Calu3 (cell line): Measurements from ENCODE around the gene ZBED4. TPM values are rescaled to one million over a fixed set of nuclear protein-coding genes. Genes with fewer than 3 reads are reported as not detected.

Experiments
- BruUV-seq: library from RNA; stranded (reverse); fragments of 400-500 nt; replicated peaks from 2 replicates; lab custom pipeline; 2021; lab: Mats Ljungman, UMichigan
- CTCF ChIA-PET: fragments of 300-600 bp; sonication (Branson Sonifier 250); formaldehyde crosslinking; loops from one replicate; lab custom pipeline; 2022; ENCODE audit warnings: antibody characterized with exemption; lab: Charles Lee
- DNase-seq: peaks from one replicate; pipeline ENCODE4 v3.0.0; 2022
- H3K27ac Mint-ChIP-seq: one replicate; pipeline ENCODE4 v1.8.0; 2022; ENCODE audit warnings: mixed read lengths; ENCODE audit not compliant: unreplicated experiment
- H3K27me3 Mint-ChIP-seq: one replicate; pipeline ENCODE4 v1.8.0; 2022; ENCODE audit warnings: mixed read lengths; ENCODE audit not compliant: unreplicated experiment
- H3K36me3 Mint-ChIP-seq: one replicate; pipeline ENCODE4 v1.8.0; 2022; ENCODE audit warnings: mild to moderate bottlenecking, moderate library complexity, mixed read lengths; ENCODE audit not compliant: insufficient read depth, unreplicated experiment
- H3K4me1 Mint-ChIP-seq: one replicate; pipeline ENCODE4 v1.8.0; 2022; ENCODE audit warnings: mild to moderate bottlenecking, low read depth, mixed read lengths; ENCODE audit not compliant: unreplicated experiment
- H3K4me3 Mint-ChIP-seq: one replicate; pipeline ENCODE4 v1.8.0; 2022; ENCODE audit warnings: mild to moderate bottlenecking, low read depth, moderate library complexity, mixed read lengths; ENCODE audit not compliant: unreplicated experiment
- H3K9me3 Mint-ChIP-seq: one replicate; pipeline ENCODE4 v1.8.0; 2022; ENCODE audit warnings: low read depth, mixed read lengths; ENCODE audit not compliant: unreplicated experiment
- intact Hi-C: fragments of 100-400 bp; cut with micrococcal nuclease; formaldehyde crosslinking; loops from one replicate; pipeline ENCODE4 v1.10.0; 2022; ENCODE audit not compliant: unreplicated experiment
- total RNA-seq: library from RNA; stranded (reverse); gene quantifications from 2 replicates; pipeline ENCODE4 v1.2.3, GENCODE V29; 2022
- TF ChIP-seq, protein P1 (sequence below): fragments of 200-600 bp; IDR thresholded peaks from one replicate; pipeline ENCODE4 v1.8.0; 2022; ENCODE audit warnings: antibody characterized with exemption; ENCODE audit not compliant: unreplicated experiment

ZBED4 gene
- total RNA-seq, 1 experiment from 2014 or later: 30.0 TPM

DNA sequence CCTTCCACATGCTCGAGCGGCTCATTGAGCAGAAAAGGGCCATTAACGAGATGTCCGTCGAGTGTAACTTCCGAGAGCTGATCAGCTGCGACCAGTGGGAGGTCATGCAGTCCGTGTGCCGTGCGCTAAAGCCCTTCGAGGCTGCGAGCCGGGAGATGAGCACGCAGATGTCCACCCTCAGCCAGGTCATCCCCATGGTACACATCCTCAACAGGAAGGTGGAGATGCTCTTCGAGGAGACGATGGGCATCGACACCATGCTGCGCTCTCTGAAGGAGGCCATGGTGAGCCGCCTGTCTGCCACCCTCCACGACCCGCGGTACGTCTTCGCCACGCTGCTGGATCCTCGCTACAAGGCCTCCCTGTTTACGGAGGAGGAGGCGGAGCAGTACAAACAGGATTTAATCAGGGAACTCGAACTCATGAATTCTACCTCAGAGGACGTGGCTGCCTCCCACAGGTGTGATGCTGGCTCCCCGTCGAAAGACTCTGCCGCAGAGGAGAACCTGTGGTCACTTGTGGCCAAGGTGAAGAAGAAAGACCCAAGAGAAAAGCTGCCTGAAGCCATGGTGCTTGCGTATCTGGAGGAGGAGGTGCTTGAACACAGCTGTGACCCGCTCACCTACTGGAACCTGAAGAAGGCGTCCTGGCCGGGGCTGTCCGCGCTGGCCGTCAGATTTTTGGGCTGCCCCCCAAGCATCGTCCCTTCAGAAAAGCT lies 32.9 kb downstream of the ZBED4 start:
- DNase-seq: no peak
- no TSS peak for BruUV-seq
- Mint-ChIP-seq H3K4me3 (no peak overlapping the region), H3K4me1 (no peaks in the 10 kb centered on the region), H3K9me3 (peaks cover 3% of the 10 kb centered on the region), H3K36me3 (peaks cover 59% of the 10 kb centered on the region), H3K27ac (peak overlapping the region; percentile 42), H3K27me3 (no peaks in the 10 kb centered on the region)
- intact Hi-C loops: no loop called here
- CTCF ChIA-PET: no interaction called here
- TF ChIP-seq, protein P1, sequence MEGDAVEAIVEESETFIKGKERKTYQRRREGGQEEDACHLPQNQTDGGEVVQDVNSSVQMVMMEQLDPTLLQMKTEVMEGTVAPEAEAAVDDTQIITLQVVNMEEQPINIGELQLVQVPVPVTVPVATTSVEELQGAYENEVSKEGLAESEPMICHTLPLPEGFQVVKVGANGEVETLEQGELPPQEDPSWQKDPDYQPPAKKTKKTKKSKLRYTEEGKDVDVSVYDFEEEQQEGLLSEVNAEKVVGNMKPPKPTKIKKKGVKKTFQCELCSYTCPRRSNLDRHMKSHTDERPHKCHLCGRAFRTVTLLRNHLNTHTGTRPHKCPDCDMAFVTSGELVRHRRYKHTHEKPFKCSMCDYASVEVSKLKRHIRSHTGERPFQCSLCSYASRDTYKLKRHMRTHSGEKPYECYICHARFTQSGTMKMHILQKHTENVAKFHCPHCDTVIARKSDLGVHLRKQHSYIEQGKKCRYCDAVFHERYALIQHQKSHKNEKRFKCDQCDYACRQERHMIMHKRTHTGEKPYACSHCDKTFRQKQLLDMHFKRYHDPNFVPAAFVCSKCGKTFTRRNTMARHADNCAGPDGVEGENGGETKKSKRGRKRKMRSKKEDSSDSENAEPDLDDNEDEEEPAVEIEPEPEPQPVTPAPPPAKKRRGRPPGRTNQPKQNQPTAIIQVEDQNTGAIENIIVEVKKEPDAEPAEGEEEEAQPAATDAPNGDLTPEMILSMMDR: no peak

DNA sequence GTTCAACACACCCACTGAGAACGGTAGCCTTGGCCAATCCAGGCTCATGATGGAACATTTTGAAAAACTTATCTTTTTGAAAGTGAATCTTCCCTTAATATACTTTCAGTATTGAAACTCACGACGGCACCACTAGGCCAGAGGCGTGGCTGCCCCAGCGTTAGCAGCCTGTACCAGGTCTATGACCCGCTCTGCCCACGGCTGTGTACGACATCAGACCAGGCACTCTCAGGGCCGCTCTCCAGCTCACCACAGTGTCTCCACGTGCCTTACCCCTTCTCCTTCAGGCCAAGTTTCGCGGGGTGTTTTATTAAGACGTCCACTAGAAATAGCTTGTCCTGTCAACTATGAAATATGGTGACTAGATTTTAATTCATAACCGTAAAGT lies 33.4 kb downstream of the ZBED4 start:
- peak overlapping the region; percentile 42 for H3K27ac Mint-ChIP-seq
- BruUV-seq: no TSS peak
- H3K4me1 Mint-ChIP-seq: no peaks in the 10 kb centered on the region
- intact Hi-C loops: no loop called here
- DNase-seq: no peak
- H3K9me3 Mint-ChIP-seq: peaks cover 3% of the 10 kb centered on the region
- TF ChIP-seq, protein P1: no peak
- no peak overlapping the region for H3K4me3 Mint-ChIP-seq
- no peaks in the 10 kb centered on the region for H3K27me3 Mint-ChIP-seq
- peaks cover 65% of the 10 kb centered on the region for H3K36me3 Mint-ChIP-seq
- CTCF ChIA-PET: interaction anchor here (0.6 kb wide), 1 partner anchor 45 kb away, joined by 3 read pairs; no protein-coding TSS in a partner anchor

DNA sequence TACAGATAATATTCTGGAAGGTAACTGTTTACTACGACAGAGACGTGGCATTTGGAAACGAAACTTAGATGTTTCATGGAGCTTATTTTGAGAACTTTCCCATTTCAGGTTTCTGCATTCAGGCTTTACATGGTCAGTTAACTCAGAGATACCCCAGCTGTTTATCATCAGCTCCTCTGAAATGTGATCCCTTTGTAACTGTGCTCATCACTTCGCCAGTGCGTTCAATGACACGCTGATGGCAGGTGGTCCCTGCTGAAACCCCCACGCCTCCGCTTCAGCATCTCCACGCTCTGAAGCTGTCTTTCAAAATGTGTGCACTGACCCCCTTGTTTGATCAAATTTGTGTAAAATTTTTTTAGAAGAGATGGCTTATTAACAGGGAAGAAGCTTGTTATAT lies 34.1 kb downstream of the ZBED4 start:
- Mint-ChIP-seq H3K27me3 (no peaks in the 10 kb centered on the region), H3K36me3 (peaks cover 67% of the 10 kb centered on the region), H3K4me3 (no peak overlapping the region), H3K27ac (no peak overlapping the region), H3K4me1 (no peaks in the 10 kb centered on the region), H3K9me3 (peaks cover 3% of the 10 kb centered on the region)
- no peak for DNase-seq
- TF ChIP-seq, protein P1: no peak
- intact Hi-C loops: no loop called here
- CTCF ChIA-PET: interaction anchor here (0.6 kb wide), 1 partner anchor 45 kb away, joined by 3 read pairs; no protein-coding TSS in a partner anchor
- BruUV-seq: no TSS peak

DNA sequence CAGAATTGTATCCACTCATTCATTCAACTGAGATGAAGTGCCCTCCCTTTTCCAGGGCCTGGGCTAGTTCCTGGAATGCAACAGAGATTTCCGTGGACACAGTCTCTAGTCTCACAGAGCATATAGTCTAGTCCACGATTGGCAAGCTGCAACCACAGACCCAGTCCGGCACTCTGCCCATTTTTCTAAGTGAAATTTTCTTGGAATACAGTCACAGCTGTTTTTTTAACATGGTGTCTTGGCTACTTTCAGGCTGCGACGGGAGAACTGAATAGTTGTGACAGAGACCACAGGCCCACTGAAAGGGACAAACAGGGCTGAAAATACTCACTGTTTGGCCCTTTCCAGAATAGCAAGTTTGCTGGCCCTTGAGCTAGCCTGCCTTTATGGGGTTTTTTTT lies 35.4 kb downstream of the ZBED4 start:
- Mint-ChIP-seq H3K4me1 (no peaks in the 10 kb centered on the region), H3K27ac (no peak overlapping the region), H3K27me3 (no peaks in the 10 kb centered on the region), H3K4me3 (no peak overlapping the region), H3K9me3 (peaks cover 3% of the 10 kb centered on the region), H3K36me3 (peaks cover 59% of the 10 kb centered on the region)
- DNase-seq: no peak
- no TSS peak for BruUV-seq
- CTCF ChIA-PET: interaction anchor here (0.7 to 1.3 kb wide), 2 partner anchors 33 to 328 kb away, joined by 3 to 4 read pairs; no protein-coding TSS in a partner anchor
- TF ChIP-seq, protein P1: no peak
- intact Hi-C loops: no loop called here
